Measurements from ENCODE around the gene CSNK1G3.
"Not testable (repeated sequence)": the region's sequence is repeated elsewhere in the genome, so short reads cannot be mapped to it uniquely, and the experiment has no call there.

Gene CSNK1G3

DNA sequence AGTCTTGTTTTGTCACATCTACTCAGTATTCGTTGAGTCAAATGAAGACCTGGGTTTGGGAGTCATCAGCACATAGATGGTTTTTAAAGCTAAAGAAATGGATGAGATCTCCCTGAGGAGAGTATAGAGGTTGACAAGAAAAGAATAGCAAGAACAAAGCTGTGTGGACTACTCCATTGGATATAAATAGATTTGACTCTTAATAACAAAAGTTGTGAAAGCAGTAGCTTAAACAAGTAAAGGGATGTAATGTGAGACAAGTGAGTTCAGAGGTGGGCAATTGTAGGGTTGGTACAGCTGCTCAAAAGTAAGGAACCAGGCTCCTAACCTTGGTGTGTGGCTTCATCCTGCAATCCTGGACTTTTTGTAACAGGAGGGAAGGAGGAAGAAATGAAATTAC is 49.3 kb downstream of the CSNK1G3 start:
- no peak for DNase-seq

DNA sequence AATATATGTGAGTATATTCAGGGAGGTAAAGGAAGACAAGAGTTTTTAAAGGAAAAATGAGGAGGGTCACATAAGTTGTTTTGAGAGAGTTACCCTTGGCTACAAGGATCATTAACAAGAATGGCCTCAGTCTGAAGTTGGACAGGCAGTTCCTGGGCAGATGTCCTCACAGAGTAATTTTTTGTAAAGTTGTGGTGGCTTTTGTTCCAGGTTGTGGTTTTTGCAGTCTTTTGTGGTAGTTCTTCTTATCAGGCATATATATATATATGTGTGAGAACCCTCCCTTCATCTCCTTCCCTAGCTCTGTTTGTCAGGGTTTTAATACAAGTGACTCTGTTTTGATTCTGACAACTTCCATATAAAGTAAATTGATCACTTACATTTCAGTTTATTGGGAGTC is 60.0 kb downstream of the CSNK1G3 start:
- no peak for DNase-seq

DNA sequence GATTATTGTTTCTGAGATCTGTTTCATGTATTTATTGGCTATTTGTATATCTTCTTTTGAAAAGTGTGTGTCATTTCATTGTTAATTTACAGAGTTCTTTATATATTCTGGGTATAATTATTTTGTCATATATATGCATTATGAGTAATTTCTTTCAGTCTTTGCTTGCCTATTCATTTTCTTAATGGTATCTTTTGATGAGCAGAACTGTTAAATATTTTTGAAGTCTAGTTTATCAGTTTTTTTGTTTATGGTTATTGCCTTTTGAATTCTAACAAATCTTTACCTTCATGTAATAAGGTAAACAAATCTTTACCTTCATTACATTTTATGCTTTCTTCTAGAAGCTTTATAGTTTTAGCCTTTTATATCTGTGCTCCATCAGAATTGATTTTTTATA is 66.4 kb downstream of the CSNK1G3 start:
- no peak for DNase-seq

DNA sequence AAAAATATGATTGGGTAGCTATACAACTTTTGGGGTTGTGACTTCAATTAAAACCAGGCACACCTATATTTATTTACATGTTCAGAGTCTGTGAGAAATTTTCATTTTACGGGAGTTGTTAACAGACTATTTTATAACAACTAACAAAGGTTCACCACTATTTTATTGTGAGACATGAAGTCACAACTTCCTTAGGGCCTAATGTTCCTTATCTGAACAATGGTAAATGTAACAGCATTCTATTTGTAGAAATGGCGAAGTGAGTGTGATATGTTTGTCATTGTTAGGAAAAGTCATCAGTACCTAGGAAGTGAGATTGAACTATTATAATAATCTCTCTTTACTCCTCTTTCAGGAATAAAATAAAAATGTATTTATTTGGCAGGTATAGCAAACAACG is 67.4 kb downstream of the CSNK1G3 start:
- DNase-seq, result no peak

DNA sequence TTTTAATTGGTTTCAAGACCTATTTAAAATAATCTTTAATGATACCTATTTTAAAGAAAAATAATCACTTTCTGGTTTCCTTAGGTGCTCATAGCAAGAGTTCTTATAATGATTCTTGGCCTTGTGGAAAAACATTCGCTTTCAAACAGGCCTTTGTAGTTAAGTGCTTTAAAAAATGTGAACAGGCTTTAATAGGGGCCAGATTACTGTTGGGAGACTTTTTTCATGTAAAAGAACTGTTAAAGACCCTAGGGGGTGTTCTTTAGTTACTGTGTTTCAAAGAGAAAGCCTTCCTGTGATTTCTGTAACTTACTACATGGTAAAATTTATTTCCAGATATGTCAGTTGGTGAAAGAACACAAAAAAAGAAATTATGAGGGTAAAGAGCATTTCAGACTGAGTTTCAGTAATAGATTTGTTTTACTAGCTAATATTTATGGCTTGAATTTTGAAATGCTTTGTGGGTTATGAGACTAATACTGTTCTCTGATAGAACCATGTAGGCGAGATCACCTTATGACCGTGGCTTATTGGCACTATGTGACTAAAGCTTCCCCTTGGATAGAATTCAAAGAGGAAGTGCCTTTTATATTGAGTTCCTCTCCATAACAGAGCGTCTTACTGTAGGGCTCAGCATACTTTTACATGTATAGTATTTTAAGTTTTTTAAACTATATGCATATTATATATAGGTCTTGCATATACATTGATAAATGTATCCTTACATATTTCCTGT is 70.7 kb downstream of the CSNK1G3 start:
- no peak for DNase-seq

DNA sequence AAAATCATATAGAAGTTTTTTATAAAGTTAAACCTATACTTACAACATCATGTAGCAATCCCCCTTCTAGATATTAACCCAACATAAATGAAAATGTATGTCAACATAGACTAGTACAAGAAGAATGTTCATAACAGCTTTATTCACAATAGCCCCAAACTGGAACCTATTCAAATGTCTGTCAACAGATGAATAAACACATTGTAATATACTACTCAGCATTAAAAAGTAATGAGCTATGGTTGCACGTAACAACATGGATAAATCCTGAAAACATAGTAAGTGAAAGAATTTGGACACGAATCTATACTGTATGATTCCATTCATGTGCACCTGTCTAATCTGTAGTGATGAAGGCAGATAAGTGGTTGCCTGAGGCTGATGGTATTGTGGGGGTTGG is 73.9 kb downstream of the CSNK1G3 start:
- no peak for DNase-seq

DNA sequence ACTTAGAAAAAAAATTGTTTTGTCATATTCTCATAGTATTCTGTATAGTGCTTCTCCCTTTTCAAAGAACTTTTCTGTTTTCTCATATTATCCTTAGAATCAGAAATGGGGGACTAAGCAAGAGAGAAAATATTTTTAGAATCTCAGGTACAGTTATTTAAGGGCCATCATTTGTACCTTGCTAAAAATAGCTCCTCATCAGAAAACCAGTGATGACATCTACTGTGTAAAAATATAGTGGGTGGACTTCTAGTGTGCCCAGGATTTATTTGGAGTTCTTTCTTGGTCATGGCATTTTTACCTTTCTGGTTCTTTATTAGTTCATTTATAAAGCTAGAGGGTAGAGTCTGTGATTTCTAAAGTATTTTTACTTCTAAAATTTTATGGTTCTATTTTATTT is 82.5 kb downstream of the CSNK1G3 start:
- DNase-seq, result no peak

DNA sequence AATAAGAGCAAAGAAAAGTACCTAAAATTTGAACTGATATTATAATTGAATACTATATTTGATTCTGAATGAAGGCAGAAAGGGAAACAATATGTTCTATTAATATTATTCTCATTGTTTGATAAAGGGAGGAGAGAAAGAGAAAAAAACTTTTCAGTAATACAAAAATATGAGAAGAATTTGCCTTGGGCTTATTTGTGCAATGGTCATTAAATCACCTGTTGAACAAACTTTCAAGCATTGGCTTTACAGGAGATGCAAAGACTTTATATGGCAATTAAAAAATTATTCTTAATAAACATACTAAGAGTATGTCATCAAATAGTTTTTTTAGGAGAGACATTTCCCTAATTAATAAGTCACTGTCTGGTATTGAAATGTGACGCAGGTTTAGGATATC is 85.0 kb downstream of the CSNK1G3 start:
- no peak for DNase-seq

DNA sequence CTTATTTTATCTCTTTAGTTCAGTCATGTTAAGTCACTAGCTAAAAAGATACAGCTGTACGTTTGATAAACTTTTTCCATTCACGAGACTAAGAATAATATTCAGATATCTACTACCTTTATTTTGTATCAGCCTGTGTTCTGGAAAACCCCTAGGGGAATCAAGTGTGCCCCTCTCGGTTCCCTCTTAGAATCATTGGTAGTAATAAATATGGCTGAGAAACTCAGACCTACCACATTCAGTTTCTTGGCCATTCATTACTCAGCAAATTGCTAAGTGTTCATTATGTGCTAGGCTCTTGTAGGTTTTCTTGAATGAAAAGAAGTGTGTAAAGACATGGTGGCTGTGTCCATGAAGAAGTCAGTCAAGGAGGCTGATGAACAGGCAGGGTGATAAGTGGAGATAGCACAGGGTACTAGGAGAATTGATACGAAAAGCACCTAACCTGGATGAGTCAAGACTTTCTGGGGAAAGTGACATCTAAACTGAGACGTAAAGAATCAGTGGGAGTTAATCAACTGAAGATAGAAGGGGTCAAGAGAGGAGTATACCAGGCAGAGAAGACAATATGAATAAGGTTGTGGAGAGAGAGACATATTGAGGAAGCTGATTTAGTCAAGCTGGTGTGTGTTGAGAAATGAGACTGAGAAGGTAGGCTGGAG is 86.2 kb downstream of the CSNK1G3 start:
- no peak for DNase-seq

DNA sequence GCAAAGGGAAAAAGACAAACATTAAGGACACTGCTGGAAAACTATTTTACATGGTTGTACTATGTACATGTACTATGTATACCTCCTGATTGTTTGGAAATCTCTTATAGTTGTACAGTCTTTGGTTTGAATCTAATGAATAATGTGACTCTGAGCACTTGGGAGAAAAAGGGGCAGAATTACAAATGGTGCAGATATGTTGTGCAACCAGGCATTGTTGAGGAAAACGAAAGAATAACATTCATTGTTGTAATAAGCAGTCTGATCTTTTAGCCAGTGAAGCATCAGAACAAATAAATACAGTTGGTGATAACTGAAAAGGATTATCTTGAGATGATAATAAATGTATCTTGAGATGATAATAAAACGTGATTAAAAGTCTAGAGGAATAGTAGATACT is 87.2 kb downstream of the CSNK1G3 start:
- no peak for DNase-seq

DNA sequence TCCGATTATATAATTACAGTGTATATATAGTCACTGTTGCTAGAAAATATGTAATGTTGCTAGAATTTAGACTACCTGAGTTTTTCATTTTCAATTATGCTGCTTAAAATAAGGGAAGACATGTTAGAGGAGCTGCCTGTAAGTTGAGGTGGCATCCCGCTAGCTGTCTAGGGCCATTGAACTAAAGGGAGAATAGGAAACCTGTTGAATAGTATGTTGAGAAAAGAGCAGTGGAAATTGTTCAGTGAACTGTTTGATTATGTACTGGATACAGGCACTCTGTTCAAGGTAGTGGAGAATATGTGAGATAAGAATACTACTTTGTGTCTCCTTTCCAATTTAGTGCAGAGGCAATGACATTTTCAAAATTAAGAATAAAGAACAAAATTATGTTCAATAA is 89.6 kb downstream of the CSNK1G3 start:
- DNase-seq, result no peak

DNA sequence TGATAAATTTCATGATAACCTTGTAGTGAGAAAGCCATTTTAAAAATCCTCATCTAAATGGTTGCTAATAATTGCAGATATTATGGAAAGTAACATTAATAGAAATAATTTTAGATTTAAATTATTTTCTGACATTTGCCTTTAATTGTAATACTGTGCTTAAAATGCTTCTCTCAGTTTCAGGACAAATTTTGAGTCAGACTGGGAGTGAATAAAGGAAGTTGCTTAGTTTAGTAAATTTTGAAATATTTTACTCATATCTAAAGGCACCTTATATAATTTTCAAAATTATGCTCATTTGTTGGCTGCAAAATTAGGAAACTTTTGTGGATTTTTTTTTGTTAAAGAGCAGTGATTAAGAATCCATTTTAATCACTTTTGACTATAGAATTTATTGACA is 93.8 kb downstream of the CSNK1G3 start:
- no peak for DNase-seq

DNA sequence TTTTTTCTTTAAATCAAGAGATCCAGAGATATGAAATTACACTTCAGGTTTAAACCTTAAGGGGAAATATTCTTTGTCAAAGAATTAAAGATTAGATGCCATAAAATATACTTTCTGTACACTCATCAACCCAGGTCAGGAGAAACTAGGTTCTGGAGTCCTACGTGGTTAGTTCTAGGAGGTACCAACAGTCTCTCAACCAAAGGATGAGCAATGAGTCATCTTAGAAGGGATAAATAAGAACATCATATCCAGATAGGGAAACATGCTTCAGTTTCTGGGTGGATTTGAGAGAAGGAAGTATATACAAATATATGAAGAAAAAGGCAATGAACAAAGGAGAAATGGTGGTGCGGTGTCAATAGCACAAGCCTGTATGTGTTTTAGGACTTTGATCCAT is 98.2 kb downstream of the CSNK1G3 start:
- no peak for DNase-seq

DNA sequence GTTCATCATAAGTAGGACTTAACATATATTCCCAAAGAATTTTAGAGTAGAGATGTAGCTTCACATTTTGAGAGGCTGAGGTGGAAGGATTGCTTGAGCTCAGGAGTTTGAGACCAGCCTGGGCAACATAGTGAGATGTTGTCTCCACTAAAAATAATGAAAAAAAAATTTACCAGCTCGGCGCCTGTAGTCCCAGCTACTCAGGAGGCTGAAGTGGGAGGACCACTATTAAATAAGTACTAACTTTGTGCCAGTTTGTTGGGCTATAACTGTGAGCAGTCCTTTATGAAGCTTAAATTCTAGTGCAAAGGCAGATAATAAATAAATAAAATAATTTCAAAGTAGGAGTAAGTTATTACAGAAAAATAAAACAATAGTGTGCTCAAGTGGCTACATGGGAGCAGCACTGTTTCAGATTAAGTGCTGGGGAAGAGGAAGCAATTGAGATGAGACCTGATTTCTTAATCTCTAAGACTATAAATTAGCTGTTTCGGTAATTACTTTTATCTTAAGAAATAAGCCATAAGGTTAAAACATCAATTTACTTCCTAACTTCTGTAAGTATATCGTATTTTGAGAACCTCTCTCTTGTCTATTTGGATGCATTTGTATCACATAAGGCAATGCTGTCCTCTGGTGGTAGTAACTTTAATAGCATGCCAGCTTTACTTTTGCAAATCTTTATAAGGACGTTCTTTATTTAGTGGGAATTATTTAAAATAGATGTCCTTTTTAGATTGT is 98.9 kb downstream of the CSNK1G3 start:
- DNase-seq, result peak; percentile 15 to 68

DNA sequence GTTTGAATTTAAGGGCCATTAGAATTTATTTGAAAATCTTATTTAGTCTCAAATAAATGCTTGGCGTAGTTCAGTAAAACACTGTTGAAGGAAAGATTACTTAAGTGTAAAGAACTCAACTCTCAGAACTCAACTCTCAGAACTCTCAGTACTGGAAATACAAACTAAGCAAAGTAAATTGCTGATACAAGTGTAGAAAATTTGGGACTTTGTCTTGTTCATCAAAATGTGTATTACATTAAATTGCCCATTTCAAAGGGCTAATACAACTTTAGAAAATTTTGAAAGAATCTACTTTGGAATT is 99.4 kb downstream of the CSNK1G3 start:
- no peak for DNase-seq

DNA sequence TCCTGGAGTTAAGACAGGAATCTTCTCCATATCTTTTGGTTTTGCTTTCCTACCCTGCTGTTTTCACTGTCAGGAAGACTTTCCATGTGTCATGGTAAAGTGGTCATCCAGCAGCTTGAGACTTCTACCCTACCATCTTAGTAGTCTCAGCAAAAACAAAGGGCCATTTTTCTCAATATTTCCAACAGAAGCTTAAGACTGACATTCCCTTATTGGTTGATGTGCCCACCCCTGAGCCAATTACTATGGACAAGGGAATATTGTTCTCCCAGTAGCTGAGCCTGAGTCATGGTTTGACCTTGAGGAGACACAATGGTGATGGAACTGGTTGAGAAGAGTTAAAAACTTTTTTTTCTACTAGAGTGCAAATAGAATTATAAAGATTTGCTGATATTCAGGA is 105.6 kb downstream of the CSNK1G3 start:
- DNase-seq, result no peak

DNA sequence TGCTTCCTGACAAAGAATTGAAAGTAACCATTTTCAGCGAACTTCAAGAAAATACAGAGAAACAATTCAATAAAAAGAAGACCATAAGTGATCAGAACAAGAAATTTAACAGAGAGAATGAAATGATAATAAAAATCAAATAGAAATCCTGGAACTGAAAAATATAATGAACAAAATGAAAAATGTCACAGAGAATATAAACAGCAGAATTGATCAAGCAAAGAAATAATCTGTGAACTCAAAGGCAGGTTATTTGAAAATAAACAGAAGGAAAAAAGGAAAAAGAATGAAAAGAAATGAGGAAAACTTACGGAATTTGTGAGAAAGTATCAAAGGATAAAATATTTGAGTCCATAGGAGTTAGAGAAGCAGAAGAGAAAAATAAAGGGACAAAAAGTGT is 114.1 kb downstream of the CSNK1G3 start:
- no peak for DNase-seq

DNA sequence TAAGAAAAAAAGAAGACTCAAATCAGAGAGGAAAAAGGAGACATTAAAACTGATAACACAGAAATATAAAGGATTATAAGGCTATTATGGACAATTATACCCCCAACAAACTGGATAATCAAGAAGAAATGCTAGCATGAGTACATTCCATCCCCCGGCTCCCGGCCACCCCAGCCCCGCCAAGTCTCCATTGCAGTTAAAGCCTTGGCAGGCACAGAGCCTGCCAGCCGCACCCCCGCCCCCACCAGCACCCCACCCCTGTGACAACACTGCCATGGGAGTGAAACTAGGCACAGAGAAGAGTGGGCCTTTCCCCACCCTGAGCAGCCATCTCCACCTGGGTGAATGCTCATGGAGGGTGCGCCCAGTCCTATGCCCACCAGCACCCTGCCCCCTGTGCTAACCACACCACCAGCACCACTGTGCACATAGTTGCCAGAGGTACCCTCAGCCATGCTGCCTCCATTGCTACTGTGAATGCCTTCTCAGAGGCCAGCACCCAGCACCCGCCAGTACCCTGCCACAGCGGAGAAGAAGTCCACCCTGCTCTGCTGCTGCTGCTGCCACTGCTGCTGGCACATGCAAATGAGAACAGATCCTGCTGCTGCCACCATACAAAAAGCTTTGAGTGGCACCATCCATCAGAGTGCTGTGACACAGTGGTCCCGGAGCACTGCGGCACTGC is 117.0 kb downstream of the CSNK1G3 start:
- no peak for DNase-seq

DNA sequence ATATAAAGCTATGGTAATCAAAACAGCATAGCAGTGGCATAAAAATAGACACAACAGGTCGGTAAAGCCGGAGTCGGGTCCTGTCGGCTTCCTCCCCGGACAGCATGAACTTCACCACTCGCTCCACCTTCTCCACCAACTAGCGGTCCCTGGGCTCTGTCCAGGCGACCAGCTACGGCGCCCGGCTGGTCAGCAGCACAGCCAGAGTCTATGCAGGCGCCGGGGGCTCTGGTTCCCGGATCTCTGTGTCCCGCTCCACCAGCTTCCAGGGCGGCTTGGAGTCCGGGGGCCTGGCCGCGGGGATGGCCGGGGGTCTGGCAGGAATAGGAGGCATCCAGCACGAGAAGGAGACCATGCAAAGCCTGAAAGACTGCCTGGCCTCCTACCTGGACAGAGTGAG is 124.0 kb downstream of the CSNK1G3 start:
- no peak for DNase-seq

DNA sequence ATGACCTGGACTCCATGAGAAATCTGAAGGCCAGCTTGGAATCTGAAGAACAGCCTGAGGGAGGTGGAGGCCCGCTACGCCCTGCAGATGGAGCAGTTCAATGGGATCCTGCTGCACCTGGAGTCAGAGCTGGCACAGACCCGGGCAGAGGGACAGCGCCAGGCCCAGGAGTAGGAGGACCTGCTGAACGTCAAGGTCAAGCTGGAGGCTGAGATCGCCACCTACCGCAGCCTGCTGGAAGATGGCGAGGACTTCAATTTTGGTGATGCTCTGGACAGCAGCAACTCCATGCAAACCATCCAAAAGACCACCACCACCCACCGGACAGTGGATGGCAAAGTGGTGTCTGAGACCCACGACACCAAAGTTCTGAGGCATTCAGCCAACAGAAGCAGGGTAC is 125.1 kb downstream of the CSNK1G3 start:
- not testable (repeated sequence) for DNase-seq

DNA sequence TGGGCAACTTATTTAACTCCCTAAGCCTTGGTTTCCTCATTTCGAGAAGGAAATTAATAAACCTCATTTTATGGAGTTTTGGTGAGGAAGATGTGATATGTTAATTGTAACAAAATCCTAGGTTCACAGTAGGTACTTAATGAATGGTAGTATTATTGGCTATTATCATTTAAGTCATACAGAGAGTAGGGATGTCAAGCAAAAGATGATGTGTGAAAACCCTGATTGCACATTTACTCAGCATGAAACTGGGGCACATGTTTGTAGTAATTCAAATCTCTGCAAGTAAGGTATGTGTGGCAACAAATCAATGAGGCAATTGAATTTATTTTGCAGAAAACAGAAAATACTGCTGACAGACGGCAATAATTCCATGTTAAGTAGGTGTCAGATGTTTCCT is 127.3 kb downstream of the CSNK1G3 start:
- no peak for DNase-seq

DNA sequence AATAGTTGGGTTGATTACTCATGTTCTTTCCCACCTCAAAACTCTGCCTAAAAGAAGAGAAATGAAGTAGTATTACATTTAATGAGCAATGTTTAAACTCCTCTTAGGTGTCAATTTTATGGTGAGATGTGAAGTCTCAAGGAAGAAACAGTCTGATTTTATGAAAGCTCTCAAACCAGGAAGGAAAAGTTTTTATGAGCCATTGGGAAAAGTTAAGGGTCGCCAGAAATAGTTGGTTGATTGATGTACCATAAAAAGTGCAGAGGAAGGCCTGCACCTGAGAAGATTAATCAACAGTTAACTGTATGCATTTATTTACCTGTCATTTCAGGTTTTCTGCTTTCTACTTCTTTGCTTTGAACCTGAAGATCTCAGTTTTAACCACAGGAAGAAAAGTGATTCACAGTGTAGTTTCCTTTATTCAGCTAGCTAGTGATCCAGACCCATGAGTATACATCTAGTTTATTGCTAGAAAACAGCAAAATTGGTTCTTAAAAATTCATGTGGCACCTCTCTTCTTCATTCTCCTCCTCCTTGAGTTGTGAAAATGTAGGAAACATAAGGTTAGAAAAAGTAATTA is 133.1 kb downstream of the CSNK1G3 start:
- DNase-seq, result no peak

DNA sequence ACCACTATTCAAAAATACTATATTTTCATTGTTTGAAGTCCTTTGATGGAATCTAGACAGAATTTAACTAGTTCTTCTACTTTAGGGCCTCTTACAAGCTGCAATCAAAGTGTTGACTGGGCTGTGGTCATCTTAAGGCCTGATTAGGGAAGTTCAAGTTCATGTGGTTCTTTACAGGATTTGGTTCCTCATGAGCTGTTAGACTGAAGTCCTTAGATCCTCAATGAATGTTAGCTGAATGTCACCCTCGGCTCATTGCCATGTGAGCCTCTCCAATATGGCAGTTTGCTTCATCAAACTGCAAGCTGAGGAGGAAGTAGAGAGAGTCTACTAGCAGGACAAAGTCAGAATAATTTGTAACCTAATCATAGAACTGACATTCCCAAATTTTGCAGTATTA is 135.1 kb downstream of the CSNK1G3 start:
- DNase-seq, result no peak

DNA sequence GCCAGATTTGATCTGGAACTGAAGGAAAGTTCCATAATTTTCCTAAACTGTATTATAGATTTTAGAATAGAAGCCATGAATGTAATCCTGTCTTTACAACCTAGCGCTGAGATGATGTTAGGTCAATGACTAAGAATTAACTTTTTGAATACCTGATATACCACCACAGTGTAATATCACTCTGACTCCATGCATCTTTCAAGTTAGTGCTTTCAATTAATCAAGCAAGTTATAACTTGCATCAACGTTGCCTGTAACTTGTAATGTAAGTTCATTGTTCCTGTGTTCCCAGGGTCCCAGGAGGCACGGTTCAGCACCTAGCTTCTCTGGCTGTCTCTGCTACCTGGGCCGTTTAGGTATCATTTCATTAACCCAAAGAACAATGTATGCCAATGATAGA is 139.3 kb downstream of the CSNK1G3 start:
- DNase-seq, result no peak

Data from SW 1271 (cell line).